HG02642 (cell line): ENCODE results near the gene AMDHD1.
A peak's percentile ranks its signal among the peaks of the same experiment; 100 is the strongest.

Experiments used
- ATAC-seq: cut with Tn5 transposase; IDR thresholded peaks from one replicate; pipeline ENCODE4 v1.9.1; 2021; ENCODE audit warnings: mild to moderate bottlenecking; ENCODE audit not compliant: unreplicated experiment, poor library complexity

AMDHD1 gene

GRCh38 chr12:95990136-95990535 lies 47.0 kb downstream of the AMDHD1 start:
- ATAC-seq, result no peak

GRCh38 chr12:95993907-95994306 lies 50.8 kb downstream of the AMDHD1 start:
- ATAC-seq, result no peak

- no peak for ATAC-seq
Observed at GRCh38 chr12:95994476-95994875, 51.3 kb downstream of the AMDHD1 start.

GRCh38 chr12:95995238-95996031 lies 52.3 kb downstream of the AMDHD1 start:
- ATAC-seq, result no peak

GRCh38 chr12:95996034-95996658 lies 53.0 kb downstream of the AMDHD1 start, which contains the start of gene HAL:
HAL (minus strand) TSS chr12:95996344; CDS start chr12:95995910, 434 bp downstream.
- no peak for ATAC-seq

GRCh38 chr12:95997276-95997675 lies 54.1 kb downstream of the AMDHD1 start:
- no peak for ATAC-seq

- no peak for ATAC-seq
Observed at GRCh38 chr12:95997911-95998510, 54.9 kb downstream of the AMDHD1 start.

GRCh38 chr12:95998611-95999286 lies 55.6 kb downstream of the AMDHD1 start:
- peak; percentile 90 for ATAC-seq

GRCh38 chr12:95999484-95999883 lies 56.4 kb downstream of the AMDHD1 start:
- ATAC-seq, result no peak

GRCh38 chr12:96000858-96001257 lies 57.7 kb downstream of the AMDHD1 start:
- ATAC-seq, result no peak

GRCh38 chr12:96006727-96007126 lies 63.6 kb downstream of the AMDHD1 start:
- ATAC-seq, result no peak

GRCh38 chr12:96007729-96008128 lies 64.6 kb downstream of the AMDHD1 start:
- ATAC-seq, result no peak

GRCh38 chr12:96014943-96015599 lies 71.9 kb downstream of the AMDHD1 start:
- no peak for ATAC-seq

- no peak for ATAC-seq
Observed at GRCh38 chr12:96015672-96016071, 72.5 kb downstream of the AMDHD1 start.
